ENCODE data around the gene CERT1. TPM values are rescaled to one million over a fixed set of nuclear protein-coding genes. Genes with fewer than 3 reads are reported as not detected.

CERT1 gene
- polyA plus RNA-seq, 3 donors: 16.6 to 50.5 (median 45.9) TPM

- Histone ChIP-seq H3K4me3 (replicated peaks in 1 of 3; ENCODE audit: low read depth in 2 of 3, low read length in 3 of 3) (no peak overlapping the region), H3K79me2 (ENCODE audit: insufficient read depth, low read length) (no peaks in the 10 kb centered on the region), H3K4me1 (ENCODE audit: control insufficient read depth in 1 of 2, insufficient read depth in 2 of 2, low read length in 2 of 2) (no peaks in the 10 kb centered on the region), H3K4me2 (replicated peaks; ENCODE audit: extremely low read depth, low read length, poor library complexity, severe bottlenecking) (no peak overlapping the region), H4K20me1 (ENCODE audit: insufficient read depth, low read length) (no peaks in the 10 kb centered on the region), H3K9me3 (replicated peaks in 1 of 2; ENCODE audit: control insufficient read depth in 1 of 2, insufficient read depth in 1 of 2, low read length in 2 of 2) (no peaks in the 10 kb centered on the region), H3K27me3 (ENCODE audit: control insufficient read depth in 2 of 2, insufficient read depth in 2 of 2, low read length in 2 of 2) (no peaks in the 10 kb centered on the region), H2AFZ (ENCODE audit: insufficient read depth, low read depth, low read length, poor library complexity, severe bottlenecking) (no peak overlapping the region), H3K27ac (ENCODE audit: low read depth in 1 of 2, low read length in 2 of 2) (no peak overlapping the region), H3K36me3 (replicated peaks in 1 of 2; ENCODE audit: control insufficient read depth in 1 of 2, insufficient read depth in 2 of 2, low read length in 2 of 2) (peaks cover 74 to 94% of the 10 kb centered on the region in 2 donors), H3K9ac (ENCODE audit: insufficient read depth, low read length, poor library complexity, severe bottlenecking) (no peak overlapping the region)
- DNase-seq: no peak
- H3K36me3 Mint-ChIP-seq: peaks cover 61 to 69% of the 10 kb centered on the region in 2 donors
- WGBS (ENCODE audit: insufficient coverage): no CpG with 5 or more reads among the region's 2 CpGs
- no peaks in the 10 kb centered on the region for H3K27me3 Mint-ChIP-seq (ENCODE audit: low read depth in 3 of 3)
- H3K27ac Mint-ChIP-seq: no peak overlapping the region
- no peak overlapping the region for H3K4me3 Mint-ChIP-seq
- H3K9me3 Mint-ChIP-seq: peaks cover 0 to 3% (median 0%) of the 10 kb centered on the region in 7 donors
- intact Hi-C loops (cut with micrococcal nuclease): no loop called here
- no peak for TF ChIP-seq CTCF (IDR thresholded peaks at IDR 0.05)
- H3K4me1 Mint-ChIP-seq: no peaks in the 10 kb centered on the region
Observed at GRCh38 chr5:75389430-75389829, 122.0 kb downstream of the CERT1 start.

GRCh38 chr5:75387806-75388205, 123.6 kb downstream of the CERT1 start:
- Histone ChIP-seq H3K4me3 (replicated peaks in 1 of 3; ENCODE audit: low read depth in 2 of 3, low read length in 3 of 3) (no peak overlapping the region), H3K27ac (ENCODE audit: low read depth in 1 of 2, low read length in 2 of 2) (no peak overlapping the region), H3K36me3 (replicated peaks in 1 of 2; ENCODE audit: control insufficient read depth in 1 of 2, insufficient read depth in 2 of 2, low read length in 2 of 2) (peaks cover 82 to 95% of the 10 kb centered on the region in 2 donors), H4K20me1 (ENCODE audit: insufficient read depth, low read length) (no peaks in the 10 kb centered on the region), H3K4me2 (replicated peaks; ENCODE audit: extremely low read depth, low read length, poor library complexity, severe bottlenecking) (no peak overlapping the region), H3K9me3 (replicated peaks in 1 of 2; ENCODE audit: control insufficient read depth in 1 of 2, insufficient read depth in 1 of 2, low read length in 2 of 2) (no peaks in the 10 kb centered on the region), H2AFZ (ENCODE audit: insufficient read depth, low read depth, low read length, poor library complexity, severe bottlenecking) (no peak overlapping the region), H3K79me2 (ENCODE audit: insufficient read depth, low read length) (no peaks in the 10 kb centered on the region), H3K4me1 (ENCODE audit: control insufficient read depth in 1 of 2, insufficient read depth in 2 of 2, low read length in 2 of 2) (no peaks in the 10 kb centered on the region), H3K27me3 (ENCODE audit: control insufficient read depth in 2 of 2, insufficient read depth in 2 of 2, low read length in 2 of 2) (no peaks in the 10 kb centered on the region), H3K9ac (ENCODE audit: insufficient read depth, low read length, poor library complexity, severe bottlenecking) (no peak overlapping the region)
- no peaks in the 10 kb centered on the region for H3K9me3 Mint-ChIP-seq
- no peak overlapping the region for H3K4me3 Mint-ChIP-seq
- intact Hi-C loops (cut with micrococcal nuclease): no loop called here
- no peak for DNase-seq
- no CpG with 5 or more reads among the region's 6 CpGs for WGBS (ENCODE audit: insufficient coverage)
- H3K4me1 Mint-ChIP-seq: no peaks in the 10 kb centered on the region
- H3K27me3 Mint-ChIP-seq (ENCODE audit: low read depth in 3 of 3): no peaks in the 10 kb centered on the region
- peak overlapping the region in 1 of 7 donors; percentile 50 for H3K27ac Mint-ChIP-seq
- peaks cover 66 to 73% of the 10 kb centered on the region in 2 donors for H3K36me3 Mint-ChIP-seq
- no peak for TF ChIP-seq CTCF (IDR thresholded peaks at IDR 0.05)
